GM18508 (cell line): ENCODE results near the gene IRF4.

Experiments used
- ATAC-seq: cut with Tn5 transposase; IDR thresholded peaks from one replicate; pipeline ENCODE4 v1.9.1; 2021; ENCODE audit warnings: moderate number of reproducible peaks; ENCODE audit not compliant: insufficient read depth, unreplicated experiment

IRF4 gene

GRCh38 chr6:352896-353470 is 38.6 kb upstream of the IRF4 start:
- ATAC-seq, result no peak

- ATAC-seq, result no peak
These were observed 37.6 kb upstream of the IRF4 start for GRCh38 chr6:353642-354614.

- no peak for ATAC-seq
These were observed 36.8 kb upstream of the IRF4 start for GRCh38 chr6:354631-355280.

GRCh38 chr6:355373-356208 is 36.0 kb upstream of the IRF4 start:
- ATAC-seq, result no peak

- peak; percentile 35 for ATAC-seq
These were observed 34.7 kb upstream of the IRF4 start for GRCh38 chr6:356828-357251.

- ATAC-seq, result no peak
These were observed 34.2 kb upstream of the IRF4 start for GRCh38 chr6:357261-357790.

GRCh38 chr6:357791-358341 is 33.7 kb upstream of the IRF4 start:
- no peak for ATAC-seq

- no peak for ATAC-seq
These were observed 33.1 kb upstream of the IRF4 start for GRCh38 chr6:358432-358831.

GRCh38 chr6:358847-359246 is 32.7 kb upstream of the IRF4 start:
- no peak for ATAC-seq

- ATAC-seq, result no peak
These were observed 32.1 kb upstream of the IRF4 start for GRCh38 chr6:359261-360035.

- ATAC-seq, result no peak
These were observed 31.2 kb upstream of the IRF4 start for GRCh38 chr6:360349-360748.

GRCh38 chr6:360764-361373 is 30.7 kb upstream of the IRF4 start:
- ATAC-seq, result no peak

GRCh38 chr6:361411-362132 is 30.0 kb upstream of the IRF4 start:
- ATAC-seq, result no peak

- ATAC-seq, result no peak
These were observed 29.2 kb upstream of the IRF4 start for GRCh38 chr6:362231-362923.

- ATAC-seq, result no peak
These were observed 28.7 kb upstream of the IRF4 start for GRCh38 chr6:362924-363249.

GRCh38 chr6:363291-363690 is 28.3 kb upstream of the IRF4 start:
- no peak for ATAC-seq

GRCh38 chr6:363909-364308 is 27.6 kb upstream of the IRF4 start:
- no peak for ATAC-seq
